GM12878 (cell line): ENCODE measurements around the gene DSG2. TPM values are rescaled to one million over a fixed set of nuclear protein-coding genes. Genes with fewer than 3 reads are reported as not detected.

ENCODE experiments used
- ATAC-seq: fragments of 200-7000 bp; cut with Tn5 transposase; 3 replicates; pipeline ENCODE4 v1.9.1; 2020; ENCODE audit warnings: mild to moderate bottlenecking, moderate library complexity
- BruUV-seq: library from RNA; stranded (reverse); fragments of 400-500 nt; replicated peaks from 2 replicates; lab custom pipeline; 2021; lab: Mats Ljungman, UMichigan
- CTCF ChIA-PET: fragments of 300-600 bp; sonication (Branson Sonifier 250); formaldehyde crosslinking; extraction: SDS; loops from one replicate; lab custom pipeline; 2021; ENCODE audit warnings: inconsistent platforms; lab: Yijun Ruan, JAX
- POLR2A ChIA-PET: fragments of 350-600 bp; formaldehyde crosslinking; extraction: SDS; loops from one replicate; lab custom pipeline; 2021; ENCODE audit warnings: inconsistent platforms; lab: Charles Lee
- RAD21 ChIA-PET: fragments of 300-600 bp; sonication (Branson Sonifier 250); formaldehyde crosslinking; loops from one replicate; lab custom pipeline; 2023; ENCODE audit warnings: antibody characterized with exemption; ENCODE audit not compliant: unreplicated experiment; lab: Charles Lee
- SMC1A ChIA-PET: fragments of 300-600 bp; sonication (Branson Sonifier 250); formaldehyde crosslinking; loops from one replicate; lab custom pipeline; 2023; ENCODE audit not compliant: unreplicated experiment, uncharacterized antibody; lab: Charles Lee
- DNase-seq: peaks from one replicate; pipeline ENCODE4 v3.0.0-alpha.2; 2011; ENCODE audit warnings: low read depth, low spot score
- FAIRE-seq: peaks from 3 replicates; lab custom pipeline; 2011; peaks lifted over from hg19 to GRCh38; lab: Jason Lieb, UNC
- H2AFZ ChIP-seq: 2 replicates; pipeline ENCODE4 v1.6.0; 2011; ENCODE audit warnings: low read depth, low read length, control low read depth; ENCODE audit not compliant: control insufficient read depth
- H3K27ac ChIP-seq: 2 replicates; pipeline ENCODE4 v1.5.1; 2011; ENCODE audit warnings: control low read depth; ENCODE audit not compliant: control insufficient read depth, insufficient read depth
- H3K27me3 ChIP-seq, 2 experiments: replicated peaks in 1 of 2; 2 replicates each; pipeline versions ENCODE4 v1.6.0 to v1.6.1; 2011; ENCODE audit warnings: low read length in 1 of 2; ENCODE audit not compliant: control insufficient read depth in 2 of 2, insufficient read depth in 2 of 2
- H3K36me3 ChIP-seq, 2 experiments: 2 replicates each; pipeline ENCODE4 v1.5.1; 2011; ENCODE audit warnings: low read length in 1 of 2; ENCODE audit not compliant: control insufficient read depth in 2 of 2, insufficient read depth in 2 of 2
- H3K4me1 ChIP-seq: 2 replicates; pipeline ENCODE4 v1.6.1; 2011; ENCODE audit warnings: mild to moderate bottlenecking, low read length, moderate library complexity, mixed read lengths; ENCODE audit not compliant: control insufficient read depth, insufficient read depth
- H3K4me2 ChIP-seq: 2 replicates; pipeline ENCODE4 v1.6.0; 2011; ENCODE audit warnings: control low read depth; ENCODE audit not compliant: control insufficient read depth, insufficient read depth
- H3K4me3 ChIP-seq: fragments of 200-600 bp; sonication (generic); 2 replicates; pipeline ENCODE4 v1.5.1; 2016
- H3K79me2 ChIP-seq: 2 replicates; pipeline ENCODE4 v1.6.0; 2011; ENCODE audit warnings: low read length; ENCODE audit not compliant: control insufficient read depth, insufficient read depth
- H3K9ac ChIP-seq: 2 replicates; pipeline ENCODE4 v1.8.0; 2011; ENCODE audit warnings: low read length, control low read depth, mixed read lengths; ENCODE audit not compliant: control insufficient read depth, insufficient read depth
- H3K9me3 ChIP-seq: replicated peaks from 3 replicates; pipeline ENCODE4 v1.5.1; 2011; ENCODE audit warnings: mild to moderate bottlenecking, low read length; ENCODE audit not compliant: control insufficient read depth, insufficient read depth
- H4K20me1 ChIP-seq: 2 replicates; pipeline ENCODE4 v1.6.0; 2011; ENCODE audit not compliant: control insufficient read depth, insufficient read depth
- E2F4 ChIP-seq: IDR thresholded peaks from 2 replicates; pipeline ENCODE4 v1.6.1; 2012; ENCODE audit warnings: low read depth, low read length, improper control_type of control experiment
- HCFC1 ChIP-seq: fragments of 150-350 bp; IDR thresholded peaks from 2 replicates; pipeline ENCODE4 v1.6.1; 2014; ENCODE audit warnings: low read length
- MEF2B ChIP-seq: fragments of 450-650 bp; IDR thresholded peaks from 2 replicates; pipeline ENCODE4 v1.6.1; 2018; ENCODE audit warnings: mild to moderate bottlenecking, moderate library complexity; ENCODE audit not compliant: partially characterized antibody, poor library complexity, severe bottlenecking
- MXI1 ChIP-seq: fragments of 150-350 bp; IDR thresholded peaks from 2 replicates; pipeline ENCODE4 v1.6.1; 2011; ENCODE audit warnings: low read depth, mild to moderate bottlenecking, inconsistent platforms, low read length, improper control_type of control experiment
- SIX5 ChIP-seq: IDR thresholded peaks from 2 replicates; pipeline ENCODE4 v1.6.1; 2011; ENCODE audit warnings: mild to moderate bottlenecking, low read depth, low read length, moderate library complexity; ENCODE audit not compliant: severe bottlenecking
- TCF12 ChIP-seq: IDR thresholded peaks from 2 replicates; pipeline ENCODE4 v1.6.1; 2011; ENCODE audit warnings: low read depth, mild to moderate bottlenecking, low read length
- TCF3 ChIP-seq: IDR thresholded peaks from 2 replicates; pipeline ENCODE4 v1.6.1; 2012; ENCODE audit warnings: low read depth, mild to moderate bottlenecking, low read length, borderline replicate concordance; ENCODE audit not compliant: insufficient read depth
- YBX1 ChIP-seq: fragments of 450-650 bp; IDR thresholded peaks from 2 replicates; pipeline ENCODE4 v1.6.1; 2016; ENCODE audit warnings: antibody characterized with exemption
- ZBED1 ChIP-seq: IDR thresholded peaks from 2 replicates; pipeline ENCODE4 v1.6.1; 2016; ENCODE audit warnings: borderline replicate concordance
- WGBS: methylation state at CpG from one replicate; pipeline ENCODE4 v1.1.6; 2016; ENCODE audit warnings: low lambda C conversion rate; ENCODE audit not compliant: insufficient replicate concordance, insufficient coverage; ENCODE audit errors: missing lambda C conversion rate; 5-methylcytosine and 5-hydroxymethylcytosine counted together
- in situ Hi-C: fragments of 300-500 bp; cut with MboI; formaldehyde crosslinking; loops from 9 replicates; pipeline ENCODE4 v1.14.3; 2018; ENCODE audit warnings: mixed read lengths
- intact Hi-C: fragments of 100-400 bp; cut with micrococcal nuclease; formaldehyde crosslinking; loops from one replicate; pipeline ENCODE4 v1.14.2; 2022; ENCODE audit not compliant: unreplicated experiment
- polyA plus RNA-seq, 11 experiments: library from polyadenylated mRNA; depleted of rRNA in 4 of 11; unstranded in 6 of 11; stranded (reverse) in 5 of 11; fragments of >200 nt; fragmentation: Nextera tagmentation in 4 of 11; fragmentation: Illumina TruSeq in 1 of 11; extraction: Ambion mirVana in 4 of 11; extraction: Trizol in 1 of 11; gene quantifications; 1 replicate in 1 of 11; 2 replicates in 10 of 11; pipeline versions ENCODE4 v1.2.1 to v1.2.3, GENCODE V29; 2011 to 2016; ENCODE audit warnings: inconsistent platforms in 2 of 11, missing spikeins in 2 of 11, low read depth in 1 of 11
- total RNA-seq, 4 experiments: library from RNA; depleted of rRNA in 3 of 4; stranded (reverse); fragments of >200 nt in 3 of 4; fragmentation: Illumina TruSeq in 1 of 4; extraction: Trizol in 1 of 4; gene quantifications; 2 replicates each; pipeline versions ENCODE4 v1.2.1 to v1.2.3, GENCODE V29; 2013 to 2021

Gene DSG2
- total and polyA plus RNA-seq, 10 of the 15 experiments (the other 5 are each of a cell fraction or from before 2014, with no cell fraction given) = 11.7 to 46.2 (median 28.0) TPM

DNA sequence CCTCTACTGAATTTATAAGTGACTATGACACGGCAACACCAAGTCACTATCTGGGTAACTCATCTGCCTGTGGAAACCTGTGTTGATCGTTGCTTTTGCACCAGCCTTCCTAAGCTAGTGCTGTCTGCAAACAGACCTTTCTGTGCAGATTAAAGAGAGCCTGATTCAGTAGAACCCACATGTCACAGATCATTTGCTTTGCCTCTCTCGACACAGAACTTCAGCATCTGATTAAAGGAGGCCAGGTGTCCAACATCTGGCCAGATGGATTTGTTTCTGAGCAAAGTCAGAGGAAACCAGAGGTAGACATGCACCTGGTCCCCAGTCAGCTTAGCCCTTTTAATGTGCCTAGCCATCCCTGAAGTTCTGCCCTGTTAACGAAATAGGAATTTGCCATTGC is 78.7 kb downstream of the DSG2 start:
- ATAC-seq (no peak), DNase-seq (no peak), FAIRE-seq (no peak)
- H3K4me3 ChIP-seq = no peak overlapping the region
- H3K27me3 ChIP-seq = no peaks in the 10 kb centered on the region
- peaks cover 6% of the 10 kb centered on the region for H3K4me1 ChIP-seq
- RAD21 ChIA-PET = no interaction called here
- POLR2A ChIA-PET = no interaction called here
- no peaks in the 10 kb centered on the region for H3K79me2 ChIP-seq
- H3K27ac ChIP-seq = no peak overlapping the region
- no peaks in the 10 kb centered on the region for H3K36me3 ChIP-seq
- no TSS peak for BruUV-seq
- TF ChIP-seq YBX1 = no peak
- TF ChIP-seq SIX5 = no peak
- TF ChIP-seq TCF3 = 0 out of 2 replicates have a peak, but pooled peaks have one; percentile 46
- TF ChIP-seq E2F4 = no peak
- peak; percentile 58; the same call in 1 of the 2 replicates for TF ChIP-seq TCF12
- no peak for TF ChIP-seq MXI1
- no peak for TF ChIP-seq HCFC1
- H4K20me1 ChIP-seq = no peaks in the 10 kb centered on the region
- in situ Hi-C loops (no loop called here), intact Hi-C loops (no loop called here)
- no peak overlapping the region for H3K4me2 ChIP-seq
- H3K9me3 ChIP-seq = no peaks in the 10 kb centered on the region
- peak overlapping the region; percentile 14; the same call in 1 of the 2 replicates for H2AFZ ChIP-seq
- WGBS = 21% methylated on average over 4 of the region's 4 CpGs
- CTCF ChIA-PET = interaction anchor here (0.7 to 2.3 kb wide), 7 partner anchors 11 to 172 kb away, joined by 3 to 14 read pairs (median 4); no protein-coding TSS in a partner anchor
- H3K9ac ChIP-seq = no peak overlapping the region
- SMC1A ChIA-PET = interaction anchor here (0.6 to 1.6 kb wide), 5 partner anchors 10 to 35 kb away, joined by 3 to 8 read pairs (median 3); no protein-coding TSS in a partner anchor

- Histone ChIP-seq H3K4me1 (peaks cover 6% of the 10 kb centered on the region), H3K9ac (no peak overlapping the region)
- 0% methylated on average over 1 of the region's 1 CpG for WGBS
- intact Hi-C loops = no loop called here
- ChIA-PET SMC1A (no interaction called here), CTCF (interaction anchor here (0.7 to 2.3 kb wide), 4 partner anchors 21 to 146 kb away, joined by 3 to 14 read pairs (median 4); no protein-coding TSS in a partner anchor)
- TF ChIP-seq ZBED1 = no peak
- TF ChIP-seq MEF2B = peak; percentile 14
- TF ChIP-seq, all 136 proteins: peak for 1
- Histone ChIP-seq H4K20me1 (no peaks in the 10 kb centered on the region), H3K79me2 (no peaks in the 10 kb centered on the region), H3K36me3 (no peaks in the 10 kb centered on the region), H3K4me3 (no peak overlapping the region), H3K9me3 (no peaks in the 10 kb centered on the region), H2AFZ (peak overlapping the region; percentile 14), H3K27ac (no peak overlapping the region), H3K4me2 (no peak overlapping the region), H3K27me3 (no peaks in the 10 kb centered on the region)
- in situ Hi-C loops = no loop called here
- no peak for DNase-seq
- FAIRE-seq = no peak
- BruUV-seq = no TSS peak
- no peak for ATAC-seq
- RAD21 ChIA-PET = no interaction called here
- POLR2A ChIA-PET = no interaction called here
These were observed 79.2 kb downstream of the DSG2 start for GRCh38 chr18:31577195-31577594.
